ENCODE measurements around the gene ZNHIT2.
"Not testable (repeated sequence)": the region's sequence is repeated elsewhere in the genome, so short reads cannot be mapped to it uniquely, and the experiment has no call there.

ZNHIT2 gene

DNA sequence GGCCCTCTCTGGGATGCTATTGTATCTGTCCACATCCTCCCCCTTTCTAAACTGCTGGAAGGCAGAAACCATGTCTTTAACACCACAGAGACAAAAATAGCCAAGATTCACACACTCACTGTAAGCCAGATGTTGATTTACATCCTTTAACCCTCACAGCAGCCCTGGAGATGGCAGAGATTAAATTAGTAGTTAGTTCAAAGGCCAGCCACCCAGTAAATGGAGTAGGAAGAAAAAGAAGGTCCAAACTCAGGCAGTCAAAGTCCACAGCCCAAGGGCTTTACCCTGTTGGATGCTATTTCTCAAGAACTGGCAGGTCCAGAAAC lies 2.1 kb upstream of the ZNHIT2 start:
- DNase-seq (ENCODE audit: low spot score) = no peak

DNA sequence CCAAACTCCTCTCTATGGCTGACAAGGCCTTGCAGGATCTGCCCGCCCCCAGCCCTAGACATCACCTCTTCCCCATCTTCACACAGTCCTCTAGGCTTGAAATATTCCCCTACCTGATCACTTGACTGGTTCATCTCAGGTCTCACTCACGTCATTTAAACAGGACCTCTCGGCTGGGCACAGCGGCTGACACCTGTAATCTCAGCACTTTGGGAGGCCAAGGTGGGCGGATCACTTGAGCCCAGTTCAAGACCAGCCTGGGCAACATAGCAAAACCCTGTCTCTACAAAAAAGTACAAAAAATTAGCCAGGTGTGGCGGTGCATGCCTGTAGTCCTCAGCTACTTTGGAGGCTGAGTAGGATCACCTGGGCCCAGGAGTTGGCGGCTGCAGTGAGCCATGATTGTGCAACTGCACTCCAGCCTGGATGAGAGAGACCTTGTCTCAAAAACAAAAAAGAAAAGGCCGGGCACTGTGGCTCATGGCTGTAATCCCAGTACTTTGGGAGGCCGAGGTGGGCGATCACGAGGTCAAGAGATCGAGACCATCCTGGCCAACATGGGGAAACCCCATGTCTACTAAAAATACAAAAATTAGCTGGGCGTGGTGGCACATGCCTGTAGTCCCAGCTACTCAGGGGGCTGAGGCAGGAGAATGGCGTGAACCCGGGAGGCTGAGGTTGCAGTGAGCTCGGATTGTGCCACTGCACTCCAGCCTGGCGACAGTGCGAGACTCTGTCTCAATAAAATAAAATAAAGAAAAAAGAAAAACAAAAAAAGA lies 1.6 kb upstream of the ZNHIT2 start:
- DNase-seq (ENCODE audit: low spot score) = not testable (repeated sequence)

DNA sequence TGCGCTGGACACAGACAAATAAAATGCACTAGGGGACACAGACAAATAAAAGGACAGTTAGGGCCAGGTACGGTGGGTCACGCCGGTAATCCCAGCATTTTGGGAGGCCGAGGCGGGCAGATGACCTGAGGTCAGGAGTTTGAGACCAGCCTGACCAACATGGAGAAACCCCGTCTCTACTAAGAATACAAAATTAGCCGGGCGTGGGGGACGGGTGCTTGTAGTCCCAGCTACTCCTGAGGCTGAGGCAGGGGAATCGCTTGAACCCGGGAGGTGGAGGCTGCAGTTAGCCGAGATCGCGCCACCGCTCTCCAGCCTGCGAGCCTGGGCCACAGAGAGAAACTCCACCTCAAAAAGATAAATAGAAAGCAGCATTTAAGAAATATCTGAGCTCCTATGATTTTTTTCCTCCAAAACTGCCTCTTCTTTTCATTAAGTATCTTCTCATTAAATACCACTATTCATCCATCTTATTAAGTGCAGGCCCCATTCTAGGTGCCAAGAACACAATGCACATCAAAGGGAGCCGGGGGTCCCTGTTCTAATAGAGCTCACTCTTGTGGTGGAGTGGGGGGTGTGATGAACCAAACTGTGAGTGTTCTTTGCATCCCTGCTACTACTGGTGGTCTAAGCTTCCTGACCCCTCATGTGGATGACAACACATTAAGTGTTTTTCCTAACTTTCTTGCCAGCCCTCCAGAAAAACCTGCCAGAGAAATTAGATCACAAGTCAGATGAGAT lies 766 bp upstream of the ZNHIT2 start:
- no peak for DNase-seq (ENCODE audit: low spot score)

DNA sequence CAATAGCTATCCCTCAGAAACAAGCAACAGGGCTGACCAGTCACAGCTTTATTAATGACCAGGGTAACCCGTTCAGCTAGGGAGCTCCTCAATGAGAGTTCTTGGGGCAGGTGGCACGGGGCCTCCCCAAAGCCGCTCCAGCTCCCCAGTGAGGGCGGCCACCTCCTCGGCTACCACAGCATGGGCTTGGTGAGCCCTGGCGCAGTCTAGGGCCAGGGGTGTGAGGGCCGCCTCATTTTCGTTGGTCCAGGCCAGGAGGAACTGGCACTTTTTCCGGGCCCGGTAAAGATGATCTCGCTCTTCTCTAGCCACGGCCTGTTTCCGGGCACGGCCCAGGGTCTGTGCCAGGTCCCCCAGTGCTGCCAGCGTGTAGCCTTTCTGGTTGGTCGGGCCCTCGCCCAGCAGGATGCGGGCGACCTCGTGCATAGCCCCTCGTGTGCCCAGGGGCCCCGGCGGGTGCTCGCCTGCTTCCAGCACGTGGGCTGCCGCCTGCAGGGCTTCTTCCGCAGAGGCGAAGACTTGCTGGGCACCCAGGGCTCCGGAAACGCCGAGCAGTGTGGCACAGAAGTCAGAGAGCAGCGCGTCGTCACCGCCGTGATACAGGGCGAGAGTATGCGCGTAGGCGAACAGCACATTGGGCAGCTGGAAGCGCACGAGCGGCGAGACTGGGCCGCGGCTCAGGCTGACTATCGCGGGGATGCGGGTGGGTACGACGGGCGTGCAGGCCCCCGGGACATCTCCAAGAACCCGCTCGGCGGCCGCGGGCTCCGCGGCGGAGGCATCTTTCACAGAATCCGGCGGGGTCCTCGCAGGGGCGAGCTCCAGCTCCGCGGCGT lies 913 bp downstream of the ZNHIT2 start:
- peak; percentile 51 for DNase-seq (ENCODE audit: low spot score)

DNA sequence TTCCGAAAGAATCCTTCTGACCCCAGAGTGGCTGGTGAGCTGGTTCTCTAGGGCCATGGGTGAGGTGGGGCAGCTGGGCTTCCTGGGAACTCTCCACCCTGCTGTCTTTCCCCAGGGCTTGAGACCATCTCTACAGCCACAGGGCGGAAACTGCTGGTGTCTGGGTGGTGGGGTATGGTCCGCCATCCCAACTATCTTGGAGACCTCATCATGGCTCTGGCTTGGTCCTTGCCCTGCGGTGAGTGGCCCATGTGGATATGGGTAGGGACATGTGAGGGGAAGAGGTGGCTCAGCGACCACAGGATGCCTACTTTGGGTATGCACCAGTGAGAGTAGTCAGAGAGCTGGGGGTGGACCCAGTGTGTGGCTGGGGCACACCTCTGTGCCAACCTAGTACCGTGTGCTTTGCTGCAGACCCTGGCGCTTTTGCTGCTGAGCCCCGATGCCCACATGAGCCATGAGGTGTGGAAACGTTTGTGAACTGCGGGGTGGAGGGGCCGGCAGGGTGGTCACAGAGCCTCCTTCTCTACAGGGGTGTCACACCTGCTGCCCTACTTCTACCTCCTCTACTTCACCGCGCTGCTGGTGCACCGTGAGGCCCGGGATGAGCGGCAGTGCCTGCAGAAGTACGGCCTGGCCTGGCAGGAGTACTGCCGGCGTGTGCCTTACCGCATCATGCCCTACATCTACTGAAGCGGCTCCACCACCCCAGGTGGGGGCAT lies 2.0 kb downstream of the ZNHIT2 start:
- no peak for DNase-seq (ENCODE audit: low spot score)

DNA sequence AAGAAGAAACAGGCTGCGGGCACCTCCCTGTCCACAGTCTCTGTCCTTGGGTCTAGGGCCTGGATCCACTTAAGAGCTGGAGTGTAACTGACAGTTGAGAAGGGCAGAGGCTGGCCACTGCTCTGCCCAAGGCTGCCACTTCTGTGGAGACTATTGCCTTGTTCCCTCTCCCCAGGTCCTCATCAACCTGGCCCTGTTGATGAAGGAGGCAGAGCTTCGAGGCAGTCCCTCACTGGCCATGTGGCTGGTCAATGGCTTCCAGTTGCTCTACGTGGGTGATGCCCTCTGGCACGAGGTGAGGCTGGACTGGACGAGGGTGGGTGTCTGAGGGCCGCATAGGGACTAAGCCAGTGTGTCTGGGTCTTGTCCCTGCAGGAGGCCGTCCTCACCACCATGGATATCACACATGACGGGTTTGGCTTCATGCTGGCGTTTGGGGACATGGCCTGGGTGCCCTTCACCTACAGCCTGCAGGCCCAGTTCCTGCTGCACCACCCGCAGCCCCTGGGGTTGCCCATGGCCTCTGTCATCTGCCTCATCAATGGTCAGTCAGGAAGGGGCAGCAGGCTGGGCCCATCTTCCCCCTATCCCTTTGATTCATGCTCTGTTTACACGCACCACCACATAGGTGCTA lies 2.8 kb downstream of the ZNHIT2 start:
- no peak for DNase-seq (ENCODE audit: low spot score)

DNA sequence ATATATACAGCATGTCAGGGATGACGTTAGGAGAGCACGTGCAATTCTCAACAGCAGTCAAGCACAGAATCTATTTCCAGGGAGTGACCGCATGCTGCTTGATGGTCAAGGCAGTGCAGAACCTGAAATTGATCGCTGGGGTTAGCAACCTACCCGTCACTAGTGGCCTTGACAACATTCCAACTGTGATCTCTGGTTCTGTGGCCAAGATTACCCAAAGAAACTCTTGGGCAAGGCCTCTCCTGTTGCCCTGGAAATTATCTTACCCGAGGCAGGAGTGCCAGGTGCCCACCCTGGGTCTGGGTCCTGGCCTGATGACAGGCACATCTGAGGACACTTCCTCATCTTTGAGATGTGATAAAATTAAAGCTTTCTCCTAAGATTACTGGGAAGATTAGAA lies 3.7 kb downstream of the ZNHIT2 start:
- DNase-seq (ENCODE audit: low spot score) = no peak

DNA sequence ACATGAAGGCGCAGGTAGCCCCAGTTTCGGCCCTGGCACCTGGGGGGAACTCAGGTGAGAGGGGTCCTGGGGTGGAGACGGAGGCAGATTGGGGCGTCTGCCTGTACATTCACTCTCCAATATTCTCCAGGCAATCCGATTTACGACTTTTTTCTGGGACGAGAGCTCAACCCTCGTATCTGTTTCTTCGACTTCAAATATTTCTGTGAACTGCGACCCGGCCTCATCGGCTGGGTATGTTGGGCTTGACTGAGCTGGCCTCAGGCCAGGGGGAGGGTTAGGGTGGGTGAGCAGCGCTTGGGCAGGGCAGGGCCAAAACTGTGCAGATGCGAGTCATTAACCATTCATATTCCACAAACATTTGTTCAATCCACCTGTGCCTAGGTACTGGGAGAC lies 4.1 kb downstream of the ZNHIT2 start:
- no peak for DNase-seq (ENCODE audit: low spot score)

DNA sequence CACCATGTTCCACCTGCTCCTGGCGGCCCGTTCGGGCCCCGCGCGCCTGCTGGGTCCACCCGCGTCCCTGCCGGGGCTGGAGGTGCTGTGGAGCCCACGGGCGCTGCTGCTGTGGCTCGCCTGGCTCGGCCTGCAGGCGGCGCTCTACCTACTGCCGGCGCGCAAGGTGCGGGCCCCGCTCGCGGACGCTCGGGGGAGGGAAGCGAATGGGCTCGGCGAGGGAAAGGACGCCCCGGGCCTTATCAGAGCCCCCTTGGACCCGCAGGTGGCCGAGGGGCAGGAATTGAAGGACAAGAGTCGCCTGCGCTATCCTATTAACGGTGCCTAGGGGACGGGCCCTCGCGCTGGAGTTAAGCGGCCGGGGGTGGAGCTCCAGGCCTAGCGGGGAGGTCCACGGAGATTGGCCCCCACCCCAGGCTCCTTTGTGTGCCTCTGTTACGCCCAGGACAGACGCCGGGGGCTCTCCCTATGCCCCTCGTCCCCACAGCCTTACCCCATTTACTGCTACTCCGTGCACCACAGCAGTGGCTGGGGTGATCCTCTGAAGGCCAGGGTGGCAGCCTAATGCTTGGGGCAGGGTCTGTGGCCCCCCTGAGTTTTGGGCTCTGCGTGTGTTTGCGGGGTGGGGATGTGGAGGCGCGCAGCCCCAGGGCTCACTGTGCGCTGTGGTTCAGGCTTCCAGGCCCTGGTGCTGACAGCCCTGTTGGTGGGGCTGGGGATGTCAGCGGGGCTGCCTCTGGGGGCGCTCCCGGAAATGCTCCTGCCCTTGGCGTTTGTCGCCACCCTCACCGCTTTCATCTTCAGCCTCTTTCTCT lies 4.7 kb downstream of the ZNHIT2 start:
- DNase-seq (ENCODE audit: low spot score) = peak; percentile 77

DNA sequence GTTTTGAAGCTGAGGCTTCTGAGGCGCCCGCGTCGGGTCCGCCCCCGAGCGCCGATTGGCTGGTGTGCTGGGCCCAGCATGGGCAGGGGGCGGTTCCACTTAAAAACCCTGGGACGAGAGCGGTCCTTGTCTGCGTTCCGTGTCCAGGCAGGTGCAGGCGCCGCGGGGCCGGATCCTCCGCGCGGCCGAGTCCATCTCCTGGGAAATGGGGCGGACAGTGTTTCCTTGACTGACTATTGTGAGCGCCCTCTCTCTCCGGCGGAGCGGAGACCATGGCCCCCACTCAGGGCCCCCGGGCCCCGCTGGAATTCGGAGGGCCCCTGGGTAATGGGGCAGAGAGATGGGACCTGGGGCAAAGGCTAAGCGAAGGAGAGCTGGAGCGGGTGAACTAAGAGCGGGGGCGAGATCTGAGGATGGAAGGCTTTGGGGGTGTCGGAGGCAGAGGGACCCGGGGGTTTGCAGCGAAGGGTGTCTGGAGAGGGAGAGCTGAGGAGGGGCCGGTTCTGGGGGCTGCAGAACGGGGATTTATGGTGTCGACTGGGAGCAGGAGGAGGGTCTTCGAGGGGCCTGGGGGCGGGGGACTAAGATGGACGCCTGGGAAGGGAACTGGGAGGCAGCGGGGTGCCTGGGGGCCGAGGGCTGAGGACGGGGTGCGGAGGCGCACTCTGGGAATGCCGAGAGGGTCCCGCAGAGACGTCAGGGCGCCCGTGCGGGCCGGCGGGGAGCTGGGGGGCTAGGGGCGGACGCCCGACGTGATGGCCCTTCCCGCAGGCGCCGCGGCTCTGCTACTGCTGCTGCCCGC lies 5.6 kb downstream of the ZNHIT2 start, which contains the start of gene TM7SF2:
Gene TM7SF2 (plus strand): TSS at position 129 of the 802 bp plus-strand sequence. CDS start 144 bp downstream, at position 273.
- peak; percentile 94 for DNase-seq (ENCODE audit: low spot score)

DNA sequence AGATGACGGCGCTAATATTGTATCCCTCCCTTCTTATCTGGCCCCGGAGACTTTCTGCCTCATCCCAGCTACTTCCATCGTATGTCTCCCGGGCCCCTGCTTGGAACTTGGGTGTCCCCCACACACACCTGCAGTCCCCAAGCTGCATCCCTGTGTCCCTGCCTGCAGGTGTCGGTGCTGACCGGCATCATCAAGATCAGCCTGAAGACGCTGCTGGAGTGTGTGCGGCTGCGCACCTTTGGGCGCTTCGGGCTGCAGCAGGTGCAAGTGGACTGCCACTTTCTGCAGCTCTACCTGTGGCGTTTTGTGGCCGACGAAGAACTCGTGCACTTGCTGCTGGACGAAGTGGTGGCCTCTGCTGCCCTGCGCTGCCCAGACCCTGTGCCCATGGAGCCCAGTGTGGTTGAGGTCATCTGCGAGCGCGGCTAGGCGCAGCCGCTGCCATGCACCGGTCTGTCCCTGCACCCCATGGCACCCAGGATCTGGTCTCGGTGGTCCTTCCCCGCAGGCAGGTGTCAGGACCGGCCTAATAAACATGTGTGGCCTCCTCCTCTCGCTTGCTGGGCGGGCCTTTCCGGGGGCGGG lies 6.2 kb downstream of the ZNHIT2 start:
- DNase-seq (ENCODE audit: low spot score) = no peak

DNA sequence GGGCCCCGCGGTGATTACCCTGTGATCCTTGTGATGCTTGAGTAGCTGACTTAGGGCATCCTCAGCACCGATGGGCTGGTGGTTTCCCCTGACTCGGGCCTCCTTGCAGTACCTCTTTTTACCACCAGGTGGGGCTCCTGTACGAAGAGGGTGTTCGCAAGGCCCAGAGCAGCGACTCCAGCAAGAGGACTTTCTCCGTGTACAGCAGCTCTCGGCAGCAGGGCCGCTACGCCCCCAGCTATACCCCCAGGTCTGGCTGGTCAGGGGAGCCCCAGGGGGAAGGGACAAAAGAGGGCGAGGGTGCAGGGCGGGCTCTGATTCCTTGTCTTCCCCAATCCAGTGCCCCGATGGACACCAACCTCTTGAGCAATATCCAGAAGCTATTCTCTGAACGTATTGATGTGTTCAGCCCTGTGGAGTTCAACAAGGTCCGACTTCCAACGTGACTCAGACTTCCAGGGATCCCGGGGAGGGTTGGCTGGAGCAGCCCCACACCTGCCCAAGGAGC lies 7.1 kb downstream of the ZNHIT2 start:
- DNase-seq (ENCODE audit: low spot score) = peak; percentile 96

DNA sequence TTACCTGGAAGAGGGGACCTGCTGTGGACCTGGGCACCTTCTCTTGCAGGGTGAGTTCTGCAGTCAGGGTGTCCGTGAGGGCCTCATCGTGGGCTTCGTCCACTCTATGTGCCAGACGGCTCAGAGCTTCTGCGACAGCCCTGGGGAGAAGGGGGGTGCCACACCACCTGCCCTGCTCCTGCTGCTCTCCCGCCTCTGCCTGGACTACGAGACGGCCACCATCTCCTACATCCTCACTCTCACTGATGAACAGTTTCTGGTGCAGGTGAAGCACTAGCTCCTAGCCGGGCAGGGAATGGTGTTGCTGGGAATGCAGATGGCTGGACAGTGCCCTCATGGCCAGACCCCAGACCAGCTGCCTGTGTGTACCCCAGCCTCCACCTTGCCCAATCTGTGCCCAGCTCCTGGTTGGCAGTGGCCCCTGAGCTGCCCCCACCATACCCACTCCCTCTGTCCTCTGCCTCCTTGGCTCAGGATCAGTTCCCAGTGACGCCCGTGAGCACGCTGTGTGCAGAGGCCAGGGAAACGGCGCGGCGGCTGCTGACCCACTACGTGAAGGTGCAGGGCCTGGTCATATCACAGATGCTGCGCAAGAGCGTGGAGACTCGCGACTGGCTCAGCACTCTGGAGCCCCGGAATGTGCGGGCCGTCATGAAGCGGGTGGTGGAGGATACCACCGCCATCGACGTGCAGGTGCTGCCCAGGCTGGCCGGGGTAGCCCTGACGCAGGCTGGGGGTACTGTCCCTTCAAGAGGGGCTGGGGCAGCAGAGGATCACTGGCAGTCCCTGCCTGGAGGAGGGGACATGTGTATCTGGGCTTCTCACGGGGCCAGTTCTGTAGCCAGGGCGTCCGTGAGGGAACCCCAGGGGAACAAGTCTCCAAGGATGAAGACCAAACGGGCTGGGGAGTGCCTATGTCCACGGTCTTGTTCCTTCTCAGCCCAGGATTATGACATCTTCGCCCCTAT lies 8.0 kb downstream of the ZNHIT2 start:
- DNase-seq (ENCODE audit: low spot score) = no peak

DNA sequence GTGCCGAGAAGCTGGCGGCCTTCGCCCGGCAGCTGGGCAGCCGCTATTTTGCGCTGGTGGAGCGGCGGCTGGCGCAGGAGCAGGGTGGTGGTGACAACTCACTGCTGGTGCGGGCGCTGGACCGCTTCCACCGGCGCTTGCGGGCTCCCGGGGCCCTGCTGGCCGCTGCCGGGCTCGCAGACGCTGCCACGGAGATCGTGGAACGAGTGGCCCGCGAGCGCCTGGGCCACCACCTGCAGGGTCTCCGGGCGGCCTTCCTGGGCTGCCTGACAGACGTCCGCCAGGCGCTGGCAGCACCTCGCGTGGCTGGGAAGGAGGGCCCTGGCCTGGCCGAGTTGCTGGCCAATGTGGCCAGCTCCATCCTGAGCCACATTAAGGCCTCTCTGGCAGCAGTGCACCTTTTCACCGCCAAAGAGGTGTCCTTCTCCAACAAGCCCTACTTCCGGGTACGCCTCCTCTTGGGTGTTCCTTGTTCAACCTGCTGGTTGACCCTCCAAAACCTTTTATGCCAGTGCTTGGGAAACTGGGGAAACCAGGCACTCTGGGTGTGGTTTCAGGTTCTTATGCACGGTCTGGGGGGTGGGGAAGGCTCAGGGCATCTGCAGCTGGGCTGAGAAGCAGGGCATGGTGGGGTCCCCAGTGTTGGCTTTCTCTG lies 8.9 kb downstream of the ZNHIT2 start:
- DNase-seq (ENCODE audit: low spot score) = no peak

DNA sequence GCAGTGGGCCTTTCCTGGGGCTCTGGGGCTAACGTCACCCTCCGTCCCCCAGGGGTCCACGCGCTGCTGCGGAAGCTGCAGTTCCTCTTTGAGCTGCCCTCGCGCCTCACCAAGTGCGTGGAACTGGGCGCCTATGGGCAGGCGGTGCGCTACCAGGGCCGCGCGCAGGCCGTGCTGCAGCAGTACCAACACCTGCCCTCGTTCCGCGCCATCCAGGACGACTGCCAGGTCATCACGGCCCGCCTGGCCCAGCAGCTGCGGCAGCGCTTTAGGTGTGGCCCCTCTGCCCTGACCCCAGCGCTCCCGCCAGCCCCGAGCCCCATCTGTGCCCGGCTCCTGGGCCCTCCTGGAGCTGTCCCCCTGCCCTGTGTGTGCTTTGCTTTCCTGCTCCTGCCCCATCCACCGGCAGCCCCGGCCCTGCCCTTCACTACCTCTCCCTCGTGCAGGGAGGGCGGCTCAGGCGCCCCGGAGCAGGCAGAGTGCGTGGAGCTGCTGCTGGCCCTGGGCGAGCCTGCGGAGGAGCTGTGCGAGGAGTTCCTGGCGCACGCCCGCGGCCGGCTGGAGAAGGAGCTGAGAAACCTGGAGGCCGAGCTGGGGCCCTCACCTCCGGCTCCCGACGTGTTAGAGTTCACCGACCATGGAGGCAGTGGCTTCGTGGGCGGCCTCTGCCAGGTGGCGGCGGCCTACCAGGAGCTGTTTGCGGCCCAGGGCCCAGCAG lies 9.6 kb downstream of the ZNHIT2 start:
- DNase-seq (ENCODE audit: low spot score) = no peak

DNA sequence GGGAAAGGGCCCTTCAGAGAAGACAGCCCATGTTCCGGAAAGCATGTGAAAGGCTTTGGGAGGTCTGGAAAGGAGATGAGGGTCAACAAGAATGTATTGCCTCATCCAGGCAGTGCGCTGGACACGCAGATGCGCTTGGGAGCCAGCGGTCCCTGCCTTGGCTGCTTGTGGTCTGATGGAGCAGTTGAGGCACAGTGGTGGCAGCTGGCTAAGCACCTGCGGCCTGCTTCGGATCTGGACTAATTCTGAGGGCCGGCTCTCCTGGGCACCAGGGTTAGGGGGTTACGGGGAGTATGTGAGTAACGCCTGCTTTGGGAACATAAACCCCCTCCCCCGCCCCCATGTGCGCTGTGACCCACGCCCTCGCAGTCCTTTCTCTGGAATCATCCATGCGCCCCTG lies 10.4 kb downstream of the ZNHIT2 start:
- DNase-seq (ENCODE audit: low spot score) = no peak

DNA sequence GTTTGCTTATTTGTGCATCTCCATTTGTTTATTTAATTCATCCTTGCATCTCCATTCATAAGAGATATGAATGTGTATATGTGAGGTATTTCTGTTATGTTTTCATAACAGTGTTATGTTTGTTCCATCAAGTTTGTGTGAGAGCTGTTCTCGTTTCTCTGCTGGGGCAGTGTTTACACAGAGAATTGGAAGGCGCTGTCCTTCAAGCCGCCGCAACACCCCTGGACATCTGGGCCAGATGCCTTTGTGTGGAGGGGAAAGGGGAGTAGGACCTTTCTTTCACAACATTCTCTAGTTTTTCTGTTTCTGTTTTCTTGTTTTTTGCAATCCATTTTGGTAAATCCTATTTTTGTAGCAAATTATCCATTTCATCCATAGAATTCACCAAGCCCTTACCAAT lies 12.9 kb downstream of the ZNHIT2 start:
- DNase-seq (ENCODE audit: low spot score) = no peak
